Ishikawa (cell line): ENCODE measurements around the gene CHMP5.

Source experiments
- EGR1 ChIP-seq: IDR thresholded peaks from 2 replicates; pipeline ENCODE4 v1.6.1; 2012
- EP300 ChIP-seq: IDR thresholded peaks from 2 replicates; pipeline ENCODE4 v1.6.1; 2012; ENCODE audit warnings: borderline replicate concordance
- NFIC ChIP-seq: IDR thresholded peaks from 2 replicates; pipeline ENCODE4 v1.6.1; 2012
- TCF12 ChIP-seq: IDR thresholded peaks from 2 replicates; pipeline ENCODE4 v1.6.1; 2012; ENCODE audit warnings: low read depth
- YY1 ChIP-seq: IDR thresholded peaks from 2 replicates; pipeline ENCODE4 v1.6.1; 2012; ENCODE audit warnings: low read depth
- TF ChIP-seq, protein P1 (sequence below): IDR thresholded peaks from 2 replicates; pipeline ENCODE4 v1.6.1; 2012
- TF ChIP-seq, protein P2 (sequence below): IDR thresholded peaks from 2 replicates; pipeline ENCODE4 v1.6.1; 2012
- TF ChIP-seq, protein P3 (sequence below): IDR thresholded peaks from 2 replicates; pipeline ENCODE4 v1.6.1; 2012; ENCODE audit warnings: low read depth, mild to moderate bottlenecking

DNA sequence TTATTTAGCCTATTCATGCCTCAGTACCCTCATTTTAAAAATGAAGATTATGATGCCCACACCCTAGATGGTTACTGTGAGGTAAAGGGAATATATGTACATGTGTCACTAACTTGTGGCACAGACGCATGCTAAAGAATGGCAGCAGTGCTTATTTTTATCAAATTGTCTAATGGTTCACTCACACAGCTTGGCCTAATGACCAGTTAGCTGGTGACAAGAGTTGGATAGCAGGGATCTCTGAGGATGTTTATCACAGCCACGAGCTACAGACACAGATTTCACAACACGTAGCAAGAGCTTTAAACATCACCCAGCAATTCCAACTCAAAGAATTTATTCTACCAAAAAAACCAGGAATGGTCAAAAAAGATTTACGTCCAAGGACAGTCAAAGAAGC is 7.6 kb upstream of the CHMP5 start:
- TF ChIP-seq TCF12 (no peak), EP300 (no peak), NFIC (no peak), EGR1 (no peak), YY1 (no peak)
- TF ChIP-seq, protein P1, sequence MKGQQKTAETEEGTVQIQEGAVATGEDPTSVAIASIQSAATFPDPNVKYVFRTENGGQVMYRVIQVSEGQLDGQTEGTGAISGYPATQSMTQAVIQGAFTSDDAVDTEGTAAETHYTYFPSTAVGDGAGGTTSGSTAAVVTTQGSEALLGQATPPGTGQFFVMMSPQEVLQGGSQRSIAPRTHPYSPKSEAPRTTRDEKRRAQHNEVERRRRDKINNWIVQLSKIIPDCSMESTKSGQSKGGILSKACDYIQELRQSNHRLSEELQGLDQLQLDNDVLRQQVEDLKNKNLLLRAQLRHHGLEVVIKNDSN: no peak
- TF ChIP-seq, protein P2, sequence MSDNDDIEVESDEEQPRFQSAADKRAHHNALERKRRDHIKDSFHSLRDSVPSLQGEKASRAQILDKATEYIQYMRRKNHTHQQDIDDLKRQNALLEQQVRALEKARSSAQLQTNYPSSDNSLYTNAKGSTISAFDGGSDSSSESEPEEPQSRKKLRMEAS: no peak
- TF ChIP-seq, protein P3, sequence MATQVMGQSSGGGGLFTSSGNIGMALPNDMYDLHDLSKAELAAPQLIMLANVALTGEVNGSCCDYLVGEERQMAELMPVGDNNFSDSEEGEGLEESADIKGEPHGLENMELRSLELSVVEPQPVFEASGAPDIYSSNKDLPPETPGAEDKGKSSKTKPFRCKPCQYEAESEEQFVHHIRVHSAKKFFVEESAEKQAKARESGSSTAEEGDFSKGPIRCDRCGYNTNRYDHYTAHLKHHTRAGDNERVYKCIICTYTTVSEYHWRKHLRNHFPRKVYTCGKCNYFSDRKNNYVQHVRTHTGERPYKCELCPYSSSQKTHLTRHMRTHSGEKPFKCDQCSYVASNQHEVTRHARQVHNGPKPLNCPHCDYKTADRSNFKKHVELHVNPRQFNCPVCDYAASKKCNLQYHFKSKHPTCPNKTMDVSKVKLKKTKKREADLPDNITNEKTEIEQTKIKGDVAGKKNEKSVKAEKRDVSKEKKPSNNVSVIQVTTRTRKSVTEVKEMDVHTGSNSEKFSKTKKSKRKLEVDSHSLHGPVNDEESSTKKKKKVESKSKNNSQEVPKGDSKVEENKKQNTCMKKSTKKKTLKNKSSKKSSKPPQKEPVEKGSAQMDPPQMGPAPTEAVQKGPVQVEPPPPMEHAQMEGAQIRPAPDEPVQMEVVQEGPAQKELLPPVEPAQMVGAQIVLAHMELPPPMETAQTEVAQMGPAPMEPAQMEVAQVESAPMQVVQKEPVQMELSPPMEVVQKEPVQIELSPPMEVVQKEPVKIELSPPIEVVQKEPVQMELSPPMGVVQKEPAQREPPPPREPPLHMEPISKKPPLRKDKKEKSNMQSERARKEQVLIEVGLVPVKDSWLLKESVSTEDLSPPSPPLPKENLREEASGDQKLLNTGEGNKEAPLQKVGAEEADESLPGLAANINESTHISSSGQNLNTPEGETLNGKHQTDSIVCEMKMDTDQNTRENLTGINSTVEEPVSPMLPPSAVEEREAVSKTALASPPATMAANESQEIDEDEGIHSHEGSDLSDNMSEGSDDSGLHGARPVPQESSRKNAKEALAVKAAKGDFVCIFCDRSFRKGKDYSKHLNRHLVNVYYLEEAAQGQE: no peak
